ENCODE data around the gene KCNQ5. TPM values are rescaled to one million over a fixed set of nuclear protein-coding genes. Genes with fewer than 3 reads are reported as not detected.

KCNQ5 gene
- total and polyA plus RNA-seq, 2 donors = 1.8 to 3.0 TPM

DNA sequence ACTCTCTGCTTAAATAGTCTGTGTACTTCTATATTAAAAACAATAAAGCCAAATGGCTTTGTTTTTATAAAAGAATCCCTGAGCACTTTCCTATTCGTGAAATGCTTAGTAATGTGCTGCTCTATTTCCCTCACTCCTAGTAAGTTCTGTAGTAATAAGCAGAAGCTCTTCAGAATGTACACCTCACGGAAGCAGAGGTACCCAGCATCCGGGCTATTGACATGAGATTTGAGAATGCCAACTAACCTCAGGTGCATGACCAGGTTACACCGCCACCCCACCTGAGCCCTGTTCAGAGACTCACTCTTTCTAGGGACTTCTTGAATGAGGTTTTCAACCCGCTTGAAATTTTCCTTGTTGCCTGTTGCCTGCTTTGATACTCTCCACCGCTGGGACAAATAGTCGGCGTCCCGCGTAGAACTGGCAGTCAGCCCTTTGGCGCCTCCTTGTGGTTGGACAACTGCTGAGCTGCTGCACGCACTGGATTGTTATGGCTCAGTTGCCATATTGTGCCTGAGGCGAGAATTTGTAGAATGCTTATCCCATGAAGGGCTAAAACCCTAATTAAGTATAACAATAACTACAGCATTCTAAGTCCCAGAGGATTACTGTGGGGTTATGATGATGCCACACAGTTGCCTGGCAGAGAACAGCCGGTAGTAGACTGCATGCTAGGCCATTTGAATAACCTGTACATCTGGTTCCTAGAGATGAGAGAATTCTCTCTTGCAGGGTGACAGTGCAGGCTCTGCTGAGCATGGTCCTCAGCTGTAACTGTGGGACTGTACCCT is 508.0 kb downstream of the KCNQ5 start:
- H3K4me3 ChIP-seq (ENCODE audit: low read depth, low read length) = no peak overlapping the region
- 27% methylated on average over 14 of the region's 14 CpGs for WGBS
- no peaks in the 10 kb centered on the region for H3K4me1 ChIP-seq (ENCODE audit: insufficient read depth)
- no peaks in the 10 kb centered on the region for H3K36me3 ChIP-seq (ENCODE audit: insufficient read depth)
- peak; percentile 50 for DNase-seq (ENCODE audit: extremely low spot score)
- no peak overlapping the region for H3K27ac ChIP-seq (ENCODE audit: low read depth)

DNA sequence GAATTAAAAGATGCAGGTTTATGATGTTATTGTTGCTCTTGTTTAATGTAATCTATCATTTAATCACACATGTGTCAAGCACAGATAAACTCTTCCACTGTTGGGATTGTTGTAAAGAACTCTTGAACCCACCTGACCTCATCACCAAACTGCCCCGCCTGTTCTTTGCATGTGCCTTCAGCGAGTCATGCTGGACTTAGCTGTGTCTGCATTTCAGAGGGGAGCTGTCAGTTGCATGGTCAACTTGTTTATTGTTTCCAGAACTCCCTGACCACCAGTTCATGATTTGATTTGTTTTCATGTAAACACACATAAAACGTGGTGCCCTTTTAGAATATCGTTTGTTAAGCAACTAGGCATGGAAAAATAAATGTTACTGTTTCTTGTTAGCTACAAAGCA is 509.8 kb downstream of the KCNQ5 start:
- Histone ChIP-seq H3K4me3 (ENCODE audit: low read depth, low read length) (no peak overlapping the region), H3K4me1 (ENCODE audit: insufficient read depth) (no peaks in the 10 kb centered on the region), H3K36me3 (ENCODE audit: insufficient read depth) (no peaks in the 10 kb centered on the region), H3K27ac (ENCODE audit: low read depth) (no peak overlapping the region)
- DNase-seq (ENCODE audit: extremely low spot score) = no peak
- WGBS = 67% methylated on average over 4 of the region's 4 CpGs

DNA sequence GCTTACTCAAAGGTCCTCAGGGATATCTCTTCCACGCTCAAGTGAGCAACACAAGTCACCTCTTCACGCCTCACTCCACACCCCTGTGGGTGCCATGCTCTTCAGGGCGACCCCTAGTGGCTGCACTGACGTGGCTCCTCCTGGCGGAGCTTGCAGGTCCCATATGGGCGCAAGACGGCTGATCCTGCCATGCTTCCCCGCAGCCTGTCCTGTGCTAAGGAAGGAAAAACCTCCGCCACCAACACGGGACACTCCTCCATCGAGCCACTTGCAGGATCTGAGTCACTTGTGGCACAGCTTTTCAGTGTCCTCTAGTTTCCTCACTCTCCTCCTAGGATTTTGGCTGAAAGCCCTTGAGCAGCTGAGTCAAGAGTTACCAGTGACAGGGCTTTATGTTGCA is 512.7 kb downstream of the KCNQ5 start:
- H3K4me1 ChIP-seq (ENCODE audit: insufficient read depth) = no peaks in the 10 kb centered on the region
- 67% methylated on average over 11 of the region's 11 CpGs for WGBS
- H3K4me3 ChIP-seq (ENCODE audit: low read depth, low read length) = no peak overlapping the region
- DNase-seq (ENCODE audit: extremely low spot score) = no peak
- no peaks in the 10 kb centered on the region for H3K36me3 ChIP-seq (ENCODE audit: insufficient read depth)
- H3K27ac ChIP-seq (ENCODE audit: low read depth) = no peak overlapping the region

DNA sequence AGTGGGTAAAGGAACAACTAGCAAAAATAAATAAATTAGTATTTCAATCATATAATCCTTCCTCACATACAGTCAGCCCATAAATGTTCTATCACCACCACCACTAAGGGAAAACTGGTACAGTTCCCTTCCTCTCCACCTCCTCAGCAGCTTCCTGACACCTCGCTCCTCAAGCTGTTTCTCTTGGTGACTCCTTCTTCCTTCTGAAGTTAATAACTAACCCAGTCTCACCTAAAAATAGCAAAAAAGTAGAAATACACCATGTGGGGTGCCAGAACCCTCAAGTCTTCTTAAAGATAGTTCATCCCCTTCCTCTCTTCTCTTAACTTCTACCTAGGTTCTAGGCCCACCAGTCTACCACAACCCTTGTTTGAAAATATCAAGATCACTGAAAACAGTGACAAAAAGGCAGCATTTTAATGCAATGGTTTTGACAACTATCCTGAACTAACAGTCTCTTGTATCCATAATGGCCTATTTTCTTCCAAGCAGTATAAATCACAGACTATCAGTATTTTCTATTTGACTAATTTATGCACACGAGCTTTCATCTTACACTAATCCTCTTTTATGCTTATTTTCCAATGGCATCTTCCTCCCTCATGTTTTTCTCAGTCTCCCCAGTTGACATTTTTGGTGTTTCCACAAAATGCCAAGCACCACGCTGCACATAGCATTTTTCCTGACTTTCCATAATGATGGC is 518.0 kb downstream of the KCNQ5 start:
- no peaks in the 10 kb centered on the region for H3K4me1 ChIP-seq (ENCODE audit: insufficient read depth)
- no peaks in the 10 kb centered on the region for H3K36me3 ChIP-seq (ENCODE audit: insufficient read depth)
- no peak for DNase-seq (ENCODE audit: extremely low spot score)
- WGBS = 84% methylated on average over 3 of the region's 3 CpGs
- no peak overlapping the region for H3K27ac ChIP-seq (ENCODE audit: low read depth)
- H3K4me3 ChIP-seq (ENCODE audit: low read depth, low read length) = no peak overlapping the region

DNA sequence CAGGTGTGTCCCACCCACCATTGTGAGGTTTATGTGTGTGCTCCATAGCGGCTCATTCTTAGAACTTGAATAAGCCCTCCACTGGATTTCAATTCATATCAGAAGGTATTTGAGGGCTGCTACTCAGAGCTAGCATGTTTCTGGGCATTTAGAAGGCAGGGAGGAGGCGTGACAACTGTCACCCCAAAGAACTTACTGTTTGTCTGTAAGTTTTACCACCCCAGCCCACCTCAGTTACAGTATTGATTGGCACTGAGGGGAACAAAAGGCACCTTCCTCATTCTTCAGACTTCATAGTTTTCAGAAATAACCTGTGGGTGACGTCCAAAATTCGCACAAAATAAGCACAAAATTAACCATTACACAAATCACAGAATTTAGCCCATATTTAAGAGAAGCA is 521.7 kb downstream of the KCNQ5 start:
- no peak for DNase-seq (ENCODE audit: extremely low spot score)
- Histone ChIP-seq H3K4me3 (ENCODE audit: low read depth, low read length) (no peak overlapping the region), H3K36me3 (ENCODE audit: insufficient read depth) (no peaks in the 10 kb centered on the region), H3K4me1 (ENCODE audit: insufficient read depth) (no peaks in the 10 kb centered on the region), H3K27ac (ENCODE audit: low read depth) (no peak overlapping the region)
- 87% methylated on average over 4 of the region's 4 CpGs for WGBS

DNA sequence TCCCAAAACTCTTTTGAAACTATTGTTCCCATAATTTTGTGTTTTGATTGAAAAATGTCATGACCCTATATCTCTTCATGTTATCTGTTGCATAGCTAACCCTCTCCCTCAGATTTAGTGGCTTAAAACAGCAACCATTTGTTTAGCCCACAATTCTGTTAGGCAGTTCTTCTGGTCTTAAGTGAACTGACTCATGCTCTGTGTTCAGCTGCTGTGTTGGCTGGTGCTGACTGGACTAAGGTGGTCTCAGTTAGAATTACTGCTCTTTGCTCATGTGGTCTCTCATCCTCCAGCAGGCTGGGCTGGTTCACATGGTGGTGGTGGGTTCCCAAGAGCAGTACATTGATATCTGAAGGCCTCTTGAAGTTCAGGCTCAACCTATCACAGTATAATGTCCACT is 522.7 kb downstream of the KCNQ5 start:
- H3K27ac ChIP-seq (ENCODE audit: low read depth) = no peak overlapping the region
- no peaks in the 10 kb centered on the region for H3K36me3 ChIP-seq (ENCODE audit: insufficient read depth)
- H3K4me1 ChIP-seq (ENCODE audit: insufficient read depth) = no peaks in the 10 kb centered on the region
- no peak overlapping the region for H3K4me3 ChIP-seq (ENCODE audit: low read depth, low read length)
- DNase-seq (ENCODE audit: extremely low spot score) = no peak

DNA sequence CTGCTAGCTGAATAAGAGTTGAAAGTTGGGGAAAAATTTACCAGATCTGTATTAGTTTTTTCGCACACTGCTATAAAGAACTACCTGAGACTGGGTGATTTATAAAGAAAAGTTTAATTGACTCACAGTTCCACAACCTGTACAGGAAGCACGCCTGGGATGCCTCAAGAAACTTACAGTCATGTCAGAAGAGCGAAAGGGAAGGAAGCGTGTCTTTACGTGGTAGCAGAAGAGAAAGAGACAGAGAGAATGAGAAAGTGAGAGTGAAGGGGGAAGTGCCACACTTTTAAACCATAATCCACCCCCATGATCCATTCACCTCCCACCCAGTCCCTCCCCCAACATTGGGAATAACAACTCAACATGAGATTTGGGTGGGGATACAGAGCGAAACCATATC is 523.8 kb downstream of the KCNQ5 start:
- Histone ChIP-seq H3K27ac (ENCODE audit: low read depth) (no peak overlapping the region), H3K4me1 (ENCODE audit: insufficient read depth) (no peaks in the 10 kb centered on the region), H3K4me3 (ENCODE audit: low read depth, low read length) (no peak overlapping the region), H3K36me3 (ENCODE audit: insufficient read depth) (no peaks in the 10 kb centered on the region)
- DNase-seq (ENCODE audit: extremely low spot score) = no peak
- 83% methylated on average over 6 of the region's 6 CpGs for WGBS

DNA sequence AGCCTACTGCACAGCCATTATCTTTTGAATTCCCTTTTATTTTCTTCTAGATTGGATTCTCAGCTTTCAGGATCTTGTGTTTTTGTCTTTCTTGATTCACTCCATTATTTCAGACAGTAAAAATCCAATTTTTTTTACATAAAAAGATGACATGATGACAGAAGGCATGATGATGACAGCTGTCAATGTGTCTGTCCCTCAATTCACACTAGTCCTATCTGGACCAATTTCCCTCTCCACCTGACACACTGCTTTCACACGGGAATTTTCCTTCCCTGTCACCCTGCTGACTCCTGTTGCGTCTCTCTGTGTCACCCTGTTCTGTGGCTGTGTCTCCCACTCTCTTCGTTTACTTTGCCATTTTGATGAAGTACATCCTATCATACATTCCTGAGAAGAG is 529.9 kb downstream of the KCNQ5 start:
- no peak overlapping the region for H3K27ac ChIP-seq (ENCODE audit: low read depth)
- no peak for DNase-seq (ENCODE audit: extremely low spot score)
- H3K4me3 ChIP-seq (ENCODE audit: low read depth, low read length) = no peak overlapping the region
- WGBS = 77% methylated on average over 3 of the region's 3 CpGs
- no peaks in the 10 kb centered on the region for H3K36me3 ChIP-seq (ENCODE audit: insufficient read depth)
- no peaks in the 10 kb centered on the region for H3K4me1 ChIP-seq (ENCODE audit: insufficient read depth)

DNA sequence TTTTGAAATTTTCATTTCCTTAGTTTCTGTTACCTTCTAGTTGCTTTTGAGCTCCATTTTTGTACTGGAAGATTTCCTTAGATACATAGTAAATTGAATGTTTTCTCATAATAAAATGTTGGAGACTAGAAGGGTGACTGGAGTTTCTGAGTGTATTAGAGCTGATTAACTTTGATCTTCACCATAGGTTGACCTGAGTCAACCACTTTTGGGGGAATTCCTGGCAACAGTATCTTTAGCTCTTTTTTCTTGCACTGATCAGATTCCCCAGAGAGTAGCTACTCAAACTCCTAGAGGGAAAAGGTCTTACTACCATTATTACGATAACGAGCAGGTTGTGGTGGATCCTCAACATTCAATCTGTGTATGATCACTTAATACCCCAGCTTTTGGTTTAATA is 530.7 kb downstream of the KCNQ5 start:
- WGBS = 94% methylated on average over 2 of the region's 2 CpGs
- H3K4me1 ChIP-seq (ENCODE audit: insufficient read depth) = no peaks in the 10 kb centered on the region
- no peak overlapping the region for H3K27ac ChIP-seq (ENCODE audit: low read depth)
- H3K36me3 ChIP-seq (ENCODE audit: insufficient read depth) = no peaks in the 10 kb centered on the region
- H3K4me3 ChIP-seq (ENCODE audit: low read depth, low read length) = no peak overlapping the region
- DNase-seq (ENCODE audit: extremely low spot score) = no peak

DNA sequence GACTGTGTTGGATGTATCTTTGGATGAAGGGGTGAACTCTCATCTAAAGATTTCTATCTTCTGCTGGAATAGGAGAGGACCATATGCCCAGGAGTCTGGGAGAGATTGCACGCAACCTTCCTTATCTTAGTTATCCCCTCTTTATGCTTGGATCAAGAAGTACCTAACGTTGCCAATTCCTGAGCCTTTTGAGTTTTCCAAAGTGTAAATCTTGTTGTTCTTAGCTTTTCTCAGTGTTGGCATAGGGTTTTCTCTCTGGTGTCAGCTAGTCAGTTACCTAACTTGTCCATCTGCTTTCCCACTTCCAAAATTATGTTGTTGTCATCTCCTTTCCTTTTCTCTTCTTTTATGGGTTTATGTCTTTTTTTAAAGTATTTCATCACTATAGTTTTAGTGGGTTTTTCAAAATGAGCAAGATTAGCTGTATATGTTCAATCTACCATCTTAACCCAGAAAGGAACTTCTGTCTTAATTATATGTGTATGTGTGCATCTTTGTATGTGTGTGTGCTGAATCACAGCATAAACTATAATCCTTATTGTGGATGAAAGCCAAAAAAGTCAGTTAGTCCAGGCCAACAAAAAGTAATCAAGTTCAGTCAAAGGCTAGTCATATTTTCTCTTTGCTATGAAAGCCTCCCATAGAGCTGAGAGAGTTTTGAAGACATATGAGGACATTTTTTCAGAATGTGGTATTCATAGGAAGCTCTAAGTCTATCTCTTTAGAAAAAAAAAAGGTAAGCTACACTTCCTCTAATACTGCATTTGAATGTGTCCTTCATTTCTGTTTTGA is 531.3 kb downstream of the KCNQ5 start:
- WGBS = 40% methylated on average over 2 of the region's 2 CpGs
- no peaks in the 10 kb centered on the region for H3K36me3 ChIP-seq (ENCODE audit: insufficient read depth)
- no peak overlapping the region for H3K27ac ChIP-seq (ENCODE audit: low read depth)
- no peak overlapping the region for H3K4me3 ChIP-seq (ENCODE audit: low read depth, low read length)
- DNase-seq (ENCODE audit: extremely low spot score) = no peak
- H3K4me1 ChIP-seq (ENCODE audit: insufficient read depth) = no peaks in the 10 kb centered on the region

DNA sequence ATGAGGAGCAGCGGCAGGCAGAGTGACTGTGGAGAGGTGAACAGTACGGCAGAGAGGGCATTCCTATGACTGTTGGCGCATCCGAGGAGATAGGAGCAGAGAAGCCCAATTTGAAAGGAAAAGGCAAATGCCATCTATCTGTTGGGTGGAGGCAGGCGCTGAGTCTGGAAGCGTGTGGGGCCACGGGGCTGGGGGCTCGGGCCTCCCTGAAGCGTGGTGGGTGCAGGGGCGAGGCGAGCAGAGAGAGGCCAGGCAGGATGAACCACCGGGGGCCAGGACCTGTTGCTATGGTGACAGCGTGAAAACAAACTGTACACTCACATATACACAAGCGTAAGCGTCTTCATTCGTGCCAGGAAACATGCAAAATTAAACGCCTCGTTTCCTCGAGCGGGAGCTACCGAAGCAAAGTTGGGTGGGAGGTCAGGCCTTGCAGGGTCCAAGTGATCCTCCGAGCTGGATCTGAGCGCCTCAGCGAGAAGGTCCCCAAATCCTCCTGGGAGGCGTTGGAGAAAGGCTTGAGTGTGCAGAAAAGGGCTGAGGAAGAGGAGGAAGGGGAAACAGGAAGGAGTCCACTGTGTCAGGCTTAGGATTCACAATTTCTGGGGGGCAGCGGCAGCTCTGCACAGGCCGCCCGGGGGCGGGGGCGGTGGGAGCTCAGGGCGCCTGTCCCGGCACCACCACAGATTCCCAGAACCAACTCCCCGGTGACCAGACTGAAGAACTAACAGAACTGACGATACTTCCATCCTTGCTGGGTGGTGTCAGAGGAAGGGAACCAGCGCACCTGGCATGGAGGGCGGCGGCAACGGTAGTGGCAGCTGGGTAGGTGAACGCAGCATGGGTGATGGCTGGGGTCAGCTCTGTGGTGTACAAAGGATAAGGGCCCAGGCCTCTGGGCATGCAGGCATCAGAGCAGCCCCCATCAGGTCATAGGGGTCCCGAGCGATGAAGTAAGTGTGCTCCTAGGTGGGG is 535.2 kb downstream of the KCNQ5 start:
- H3K27ac ChIP-seq (ENCODE audit: low read depth) = no peak overlapping the region
- H3K36me3 ChIP-seq (ENCODE audit: insufficient read depth) = no peaks in the 10 kb centered on the region
- DNase-seq (ENCODE audit: extremely low spot score) = no peak
- H3K4me1 ChIP-seq (ENCODE audit: insufficient read depth) = no peaks in the 10 kb centered on the region
- H3K4me3 ChIP-seq (ENCODE audit: low read depth, low read length) = no peak overlapping the region
- 94% methylated on average over 41 of the region's 41 CpGs for WGBS

DNA sequence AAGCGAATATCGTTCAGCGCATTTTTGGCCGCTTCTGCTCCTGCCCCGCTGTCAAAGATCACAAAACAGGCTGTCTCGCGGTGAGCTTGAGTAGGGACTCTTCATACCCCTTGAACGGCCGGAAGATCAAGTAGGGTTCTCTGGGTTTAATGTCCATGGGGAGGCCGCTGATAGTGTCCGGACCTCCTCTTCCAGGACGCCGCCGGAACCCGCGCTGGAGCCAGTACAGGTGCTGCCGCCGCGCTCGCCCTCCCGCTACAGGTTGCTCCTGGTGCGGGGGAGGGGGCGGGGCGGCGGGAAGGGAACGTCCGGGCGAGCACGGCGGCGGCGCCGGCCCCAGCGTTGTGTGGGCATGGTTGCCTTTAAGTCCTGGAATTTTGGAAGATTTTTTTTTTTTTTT is 536.0 kb downstream of the KCNQ5 start:
- Histone ChIP-seq H3K4me3 (ENCODE audit: low read depth, low read length) (no peak overlapping the region), H3K27ac (ENCODE audit: low read depth) (no peak overlapping the region), H3K4me1 (ENCODE audit: insufficient read depth) (no peaks in the 10 kb centered on the region), H3K36me3 (ENCODE audit: insufficient read depth) (no peaks in the 10 kb centered on the region)
- 92% methylated on average over 34 of the region's 34 CpGs for WGBS
- no peak for DNase-seq (ENCODE audit: extremely low spot score)

DNA sequence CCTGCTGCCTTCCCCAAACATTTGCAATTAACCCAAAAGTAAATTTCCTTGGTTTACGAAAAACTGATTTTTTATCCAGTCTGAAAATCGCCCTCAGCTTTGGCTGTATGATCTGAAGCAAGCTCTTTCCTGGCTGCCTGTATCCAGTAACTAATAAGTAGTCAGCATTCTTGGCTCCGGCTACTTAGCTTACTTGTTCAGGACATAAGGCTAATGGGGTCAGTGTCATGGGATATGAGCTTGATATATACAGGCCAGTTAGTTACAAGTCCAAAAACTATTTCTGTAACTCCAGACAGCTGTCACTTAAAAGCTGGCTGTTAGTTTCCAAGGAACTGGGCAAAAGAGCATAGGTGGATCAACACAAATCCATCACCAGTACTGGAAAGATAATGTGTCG is 547.2 kb downstream of the KCNQ5 start:
- 73% methylated on average over 4 of the region's 4 CpGs for WGBS
- H3K4me1 ChIP-seq (ENCODE audit: insufficient read depth) = no peaks in the 10 kb centered on the region
- no peak overlapping the region for H3K4me3 ChIP-seq (ENCODE audit: low read depth, low read length)
- no peak overlapping the region for H3K27ac ChIP-seq (ENCODE audit: low read depth)
- DNase-seq (ENCODE audit: extremely low spot score) = no peak
- H3K36me3 ChIP-seq (ENCODE audit: insufficient read depth) = no peaks in the 10 kb centered on the region

Measured in urinary bladder (tissue), 4 donors.